NCI-H1436 (cell line): ENCODE data around the gene FRMPD2.
A peak's percentile ranks its signal among the peaks of the same experiment; 100 is the strongest.
"Not testable (repeated sequence)": the region's sequence is repeated elsewhere in the genome, so short reads cannot be mapped to it uniquely, and the experiment has no call there.

Source experiments
- DNase-seq: peaks from one replicate; lab custom pipeline; 2025; lab: John Stamatoyannopoulos, UW

FRMPD2 gene

GRCh38 chr10:48197236-48197899 lies 77.1 kb downstream of the FRMPD2 start:
- no peak for DNase-seq

- DNase-seq, result no peak
Observed at GRCh38 chr10:48195803-48196202, 78.7 kb downstream of the FRMPD2 start.

GRCh38 chr10:48194830-48195229 lies 79.7 kb downstream of the FRMPD2 start:
- DNase-seq, result no peak

- DNase-seq, result no peak
Observed at GRCh38 chr10:48193556-48193955, 80.9 kb downstream of the FRMPD2 start.

GRCh38 chr10:48192881-48193450 lies 81.5 kb downstream of the FRMPD2 start:
- no peak for DNase-seq

- DNase-seq, result no peak
Observed at GRCh38 chr10:48187713-48188485, 86.6 kb downstream of the FRMPD2 start.

GRCh38 chr10:48187126-48187525 lies 87.4 kb downstream of the FRMPD2 start:
- DNase-seq, result no peak

- DNase-seq, result not testable (repeated sequence)
Observed at GRCh38 chr10:48186264-48186804, 88.2 kb downstream of the FRMPD2 start.

GRCh38 chr10:48184224-48184623 lies 90.3 kb downstream of the FRMPD2 start:
- DNase-seq, result no peak

- peak; percentile 14 for DNase-seq
Observed at GRCh38 chr10:48172715-48173114, 101.8 kb downstream of the FRMPD2 start.

GRCh38 chr10:48160670-48161069 lies 113.8 kb downstream of the FRMPD2 start:
- not testable (repeated sequence) for DNase-seq

- not testable (repeated sequence) for DNase-seq
Observed at GRCh38 chr10:48160163-48160562, 114.3 kb downstream of the FRMPD2 start.

GRCh38 chr10:48154211-48155140 lies 120.0 kb downstream of the FRMPD2 start:
- DNase-seq, result not testable (repeated sequence)

- DNase-seq, result not testable (repeated sequence)
Observed at GRCh38 chr10:48147643-48148042, 126.9 kb downstream of the FRMPD2 start.

- DNase-seq, result not testable (repeated sequence)
Observed at GRCh38 chr10:48143721-48144642, 130.5 kb downstream of the FRMPD2 start.

- DNase-seq, result not testable (repeated sequence)
Observed at GRCh38 chr10:48140949-48141348, 133.5 kb downstream of the FRMPD2 start.

GRCh38 chr10:48139953-48140850 lies 134.3 kb downstream of the FRMPD2 start:
- not testable (repeated sequence) for DNase-seq

GRCh38 chr10:48128954-48129353 lies 145.5 kb downstream of the FRMPD2 start:
- DNase-seq, result not testable (repeated sequence)

- DNase-seq, result not testable (repeated sequence)
Observed at GRCh38 chr10:48126251-48126650, 148.2 kb downstream of the FRMPD2 start.
